GM12878 (cell line): Measurements from ENCODE around the gene SF3B2. TPM values are rescaled to one million over a fixed set of nuclear protein-coding genes. Genes with fewer than 3 reads are reported as not detected.

Source experiments
- BACH1 ChIP-seq: fragments of 450-650 bp; IDR thresholded peaks from 2 replicates; pipeline ENCODE4 v1.6.1; 2017; ENCODE audit warnings: mild to moderate bottlenecking, borderline replicate concordance
- BHLHE40 ChIP-seq, 2 experiments: fragments of 450-650 bp in 1 of 2; IDR thresholded peaks; 2 replicates each; pipeline ENCODE4 v1.6.1; 2011 to 2017; ENCODE audit warnings: low read depth in 2 of 2, borderline replicate concordance in 1 of 2, improper control_type of control experiment in 1 of 2, low read length in 1 of 2, mild to moderate bottlenecking in 1 of 2
- BMI1 ChIP-seq: fragments of 450-650 bp; IDR thresholded peaks from 2 replicates; pipeline ENCODE4 v1.6.1; 2016; ENCODE audit warnings: mild to moderate bottlenecking, moderate library complexity, borderline replicate concordance
- CBX3 ChIP-seq: fragments of 200-600 bp; sonication (generic); IDR thresholded peaks from 2 replicates; pipeline ENCODE4 v1.6.1; 2016; ENCODE audit warnings: low read depth, borderline replicate concordance
- CREM ChIP-seq: IDR thresholded peaks from 2 replicates; pipeline ENCODE4 v1.6.1; 2014; ENCODE audit warnings: antibody characterized with exemption, low read depth
- DPF2 ChIP-seq: fragments of 450-650 bp; IDR thresholded peaks from 2 replicates; pipeline ENCODE4 v1.6.1; 2017; ENCODE audit warnings: mild to moderate bottlenecking
- EZH2 ChIP-seq: IDR thresholded peaks from 2 replicates; pipeline ENCODE4 v1.6.1; 2012; ENCODE audit warnings: low read depth, mild to moderate bottlenecking, control low read depth, inconsistent platforms, low read length, borderline replicate concordance; ENCODE audit not compliant: control insufficient read depth
- HDAC2 ChIP-seq: fragments of 200-600 bp; sonication (generic); IDR thresholded peaks from 2 replicates; pipeline ENCODE4 v1.6.1; 2017
- IRF4 ChIP-seq: IDR thresholded peaks from 2 replicates; pipeline ENCODE4 v1.6.1; 2011; ENCODE audit warnings: low read depth, low read length
- KLF5 ChIP-seq: fragments of 450-650 bp; IDR thresholded peaks from 2 replicates; pipeline ENCODE4 v1.6.1; 2014; ENCODE audit warnings: mild to moderate bottlenecking; ENCODE audit not compliant: partially characterized antibody
- LARP7 ChIP-seq: fragments of 450-650 bp; IDR thresholded peaks from 2 replicates; pipeline ENCODE4 v1.6.1; 2017; ENCODE audit warnings: mild to moderate bottlenecking
- POLR2A ChIP-seq: IDR thresholded peaks from 2 replicates; pipeline ENCODE4 v1.6.1; 2011; ENCODE audit warnings: low read depth, mild to moderate bottlenecking, low read length
- RFX5 ChIP-seq: IDR thresholded peaks from 2 replicates; pipeline ENCODE4 v1.6.1; 2011; ENCODE audit warnings: low read depth, low read length, improper control_type of control experiment
- SIN3A ChIP-seq: IDR thresholded peaks from 2 replicates; pipeline ENCODE4 v1.6.1; 2012; ENCODE audit warnings: low read depth, low read length, improper control_type of control experiment
- SIX5 ChIP-seq: IDR thresholded peaks from 2 replicates; pipeline ENCODE4 v1.6.1; 2011; ENCODE audit warnings: mild to moderate bottlenecking, low read depth, low read length, moderate library complexity; ENCODE audit not compliant: severe bottlenecking
- SMARCA5 ChIP-seq: fragments of 450-650 bp; IDR thresholded peaks from 2 replicates; pipeline ENCODE4 v1.6.1; 2017; ENCODE audit warnings: mild to moderate bottlenecking
- SUPT20H ChIP-seq: IDR thresholded peaks from 2 replicates; pipeline ENCODE4 v1.6.1; 2011; ENCODE audit warnings: low read depth, mild to moderate bottlenecking, low read length, moderate library complexity, borderline replicate concordance; ENCODE audit not compliant: control insufficient read depth
- TBL1XR1 ChIP-seq: IDR thresholded peaks from 2 replicates; pipeline ENCODE4 v1.6.1; 2012; ENCODE audit warnings: low read depth, low read length, improper control_type of control experiment
- YBX1 ChIP-seq: fragments of 450-650 bp; IDR thresholded peaks from 2 replicates; pipeline ENCODE4 v1.6.1; 2016; ENCODE audit warnings: antibody characterized with exemption
- YY1 ChIP-seq: IDR thresholded peaks from 2 replicates; pipeline ENCODE4 v1.6.1; 2011; ENCODE audit warnings: low read depth, mild to moderate bottlenecking, low read length
- ZBED1 ChIP-seq: IDR thresholded peaks from 2 replicates; pipeline ENCODE4 v1.6.1; 2016; ENCODE audit warnings: borderline replicate concordance
- ZZZ3 ChIP-seq: IDR thresholded peaks from 2 replicates; pipeline ENCODE4 v1.6.1; 2011; ENCODE audit warnings: low read depth; ENCODE audit not compliant: control insufficient read depth, insufficient read length
- polyA plus RNA-seq, 11 experiments: library from polyadenylated mRNA; depleted of rRNA in 4 of 11; unstranded in 6 of 11; stranded (reverse) in 5 of 11; fragments of >200 nt; fragmentation: Nextera tagmentation in 4 of 11; fragmentation: Illumina TruSeq in 1 of 11; extraction: Ambion mirVana in 4 of 11; extraction: Trizol in 1 of 11; gene quantifications; 1 replicate in 1 of 11; 2 replicates in 10 of 11; pipeline versions ENCODE4 v1.2.1 to v1.2.3, GENCODE V29; 2011 to 2016; ENCODE audit warnings: inconsistent platforms in 2 of 11, missing spikeins in 2 of 11, low read depth in 1 of 11
- total RNA-seq, 4 experiments: library from RNA; depleted of rRNA in 3 of 4; stranded (reverse); fragments of >200 nt in 3 of 4; fragmentation: Illumina TruSeq in 1 of 4; extraction: Trizol in 1 of 4; gene quantifications; 2 replicates each; pipeline versions ENCODE4 v1.2.1 to v1.2.3, GENCODE V29; 2013 to 2021
- TF ChIP-seq, protein P1 (sequence below): IDR thresholded peaks from 2 replicates; pipeline ENCODE4 v1.6.1; 2011; ENCODE audit warnings: low read depth, low read length, improper control_type of control experiment, borderline replicate concordance
- TF ChIP-seq, protein P2 (sequence below): fragments of 450-650 bp; formaldehyde crosslinking; IDR thresholded peaks from 2 replicates; pipeline ENCODE4 v1.4.0; 2020; ENCODE audit warnings: mild to moderate bottlenecking, moderate library complexity
- TF ChIP-seq, protein P3 (sequence below): fragments of 450-650 bp; formaldehyde crosslinking; IDR thresholded peaks from 2 replicates; pipeline ENCODE4 v1.4.0; 2022; ENCODE audit warnings: mild to moderate bottlenecking, moderate library complexity

SF3B2 gene
- total and polyA plus RNA-seq, 10 of the 15 experiments (the other 5 are each of a cell fraction or from before 2014, with no cell fraction given): 56.3 to 245 (median 144) TPM

GRCh38 chr11:66112601-66113499, 60.7 kb downstream of the SF3B2 start (continued):
- TF ChIP-seq, protein P1, sequence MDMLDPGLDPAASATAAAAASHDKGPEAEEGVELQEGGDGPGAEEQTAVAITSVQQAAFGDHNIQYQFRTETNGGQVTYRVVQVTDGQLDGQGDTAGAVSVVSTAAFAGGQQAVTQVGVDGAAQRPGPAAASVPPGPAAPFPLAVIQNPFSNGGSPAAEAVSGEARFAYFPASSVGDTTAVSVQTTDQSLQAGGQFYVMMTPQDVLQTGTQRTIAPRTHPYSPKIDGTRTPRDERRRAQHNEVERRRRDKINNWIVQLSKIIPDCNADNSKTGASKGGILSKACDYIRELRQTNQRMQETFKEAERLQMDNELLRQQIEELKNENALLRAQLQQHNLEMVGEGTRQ: no peak
- peak; percentile 83; the same call in 1 of the 2 replicates for TF ChIP-seq IRF4
- TF ChIP-seq BMI1: peak; percentile 72
- TF ChIP-seq YBX1: no peak
- TF ChIP-seq SUPT20H: no peak
- TF ChIP-seq SIN3A: no peak
- TF ChIP-seq KLF5: no peak
- no peak for TF ChIP-seq BACH1
- no peak for TF ChIP-seq POLR2A
- TF ChIP-seq RFX5: no peak
- TF ChIP-seq CBX3: no peak
- peak; percentile 45; the same call in 1 of the 2 replicates for TF ChIP-seq CREM
- TF ChIP-seq ZZZ3: no peak
- TF ChIP-seq, protein P2, sequence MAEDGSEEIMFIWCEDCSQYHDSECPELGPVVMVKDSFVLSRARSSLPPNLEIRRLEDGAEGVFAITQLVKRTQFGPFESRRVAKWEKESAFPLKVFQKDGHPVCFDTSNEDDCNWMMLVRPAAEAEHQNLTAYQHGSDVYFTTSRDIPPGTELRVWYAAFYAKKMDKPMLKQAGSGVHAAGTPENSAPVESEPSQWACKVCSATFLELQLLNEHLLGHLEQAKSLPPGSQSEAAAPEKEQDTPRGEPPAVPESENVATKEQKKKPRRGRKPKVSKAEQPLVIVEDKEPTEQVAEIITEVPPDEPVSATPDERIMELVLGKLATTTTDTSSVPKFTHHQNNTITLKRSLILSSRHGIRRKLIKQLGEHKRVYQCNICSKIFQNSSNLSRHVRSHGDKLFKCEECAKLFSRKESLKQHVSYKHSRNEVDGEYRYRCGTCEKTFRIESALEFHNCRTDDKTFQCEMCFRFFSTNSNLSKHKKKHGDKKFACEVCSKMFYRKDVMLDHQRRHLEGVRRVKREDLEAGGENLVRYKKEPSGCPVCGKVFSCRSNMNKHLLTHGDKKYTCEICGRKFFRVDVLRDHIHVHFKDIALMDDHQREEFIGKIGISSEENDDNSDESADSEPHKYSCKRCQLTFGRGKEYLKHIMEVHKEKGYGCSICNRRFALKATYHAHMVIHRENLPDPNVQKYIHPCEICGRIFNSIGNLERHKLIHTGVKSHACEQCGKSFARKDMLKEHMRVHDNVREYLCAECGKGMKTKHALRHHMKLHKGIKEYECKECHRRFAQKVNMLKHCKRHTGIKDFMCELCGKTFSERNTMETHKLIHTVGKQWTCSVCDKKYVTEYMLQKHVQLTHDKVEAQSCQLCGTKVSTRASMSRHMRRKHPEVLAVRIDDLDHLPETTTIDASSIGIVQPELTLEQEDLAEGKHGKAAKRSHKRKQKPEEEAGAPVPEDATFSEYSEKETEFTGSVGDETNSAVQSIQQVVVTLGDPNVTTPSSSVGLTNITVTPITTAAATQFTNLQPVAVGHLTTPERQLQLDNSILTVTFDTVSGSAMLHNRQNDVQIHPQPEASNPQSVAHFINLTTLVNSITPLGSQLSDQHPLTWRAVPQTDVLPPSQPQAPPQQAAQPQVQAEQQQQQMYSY (CRISPR knock-in tag): no peak
- no peak for TF ChIP-seq EZH2
- peak in 1 of 2 experiments; percentile 22; a peak in 1 of 4 replicates for TF ChIP-seq BHLHE40 (IDR thresholded peaks at IDR 0.05; ENCODE audit: borderline replicate concordance in 1 of 2, low read depth in 2 of 2, low read length in 1 of 2)
- no peak for TF ChIP-seq YY1
- TF ChIP-seq SMARCA5: no peak
- no peak for TF ChIP-seq HDAC2
- TF ChIP-seq DPF2: peak; percentile 79
- peak; percentile 24; the same call in 1 of the 2 replicates for TF ChIP-seq TBL1XR1
- TF ChIP-seq ZBED1: no peak
- no peak for TF ChIP-seq LARP7
- TF ChIP-seq, protein P3, sequence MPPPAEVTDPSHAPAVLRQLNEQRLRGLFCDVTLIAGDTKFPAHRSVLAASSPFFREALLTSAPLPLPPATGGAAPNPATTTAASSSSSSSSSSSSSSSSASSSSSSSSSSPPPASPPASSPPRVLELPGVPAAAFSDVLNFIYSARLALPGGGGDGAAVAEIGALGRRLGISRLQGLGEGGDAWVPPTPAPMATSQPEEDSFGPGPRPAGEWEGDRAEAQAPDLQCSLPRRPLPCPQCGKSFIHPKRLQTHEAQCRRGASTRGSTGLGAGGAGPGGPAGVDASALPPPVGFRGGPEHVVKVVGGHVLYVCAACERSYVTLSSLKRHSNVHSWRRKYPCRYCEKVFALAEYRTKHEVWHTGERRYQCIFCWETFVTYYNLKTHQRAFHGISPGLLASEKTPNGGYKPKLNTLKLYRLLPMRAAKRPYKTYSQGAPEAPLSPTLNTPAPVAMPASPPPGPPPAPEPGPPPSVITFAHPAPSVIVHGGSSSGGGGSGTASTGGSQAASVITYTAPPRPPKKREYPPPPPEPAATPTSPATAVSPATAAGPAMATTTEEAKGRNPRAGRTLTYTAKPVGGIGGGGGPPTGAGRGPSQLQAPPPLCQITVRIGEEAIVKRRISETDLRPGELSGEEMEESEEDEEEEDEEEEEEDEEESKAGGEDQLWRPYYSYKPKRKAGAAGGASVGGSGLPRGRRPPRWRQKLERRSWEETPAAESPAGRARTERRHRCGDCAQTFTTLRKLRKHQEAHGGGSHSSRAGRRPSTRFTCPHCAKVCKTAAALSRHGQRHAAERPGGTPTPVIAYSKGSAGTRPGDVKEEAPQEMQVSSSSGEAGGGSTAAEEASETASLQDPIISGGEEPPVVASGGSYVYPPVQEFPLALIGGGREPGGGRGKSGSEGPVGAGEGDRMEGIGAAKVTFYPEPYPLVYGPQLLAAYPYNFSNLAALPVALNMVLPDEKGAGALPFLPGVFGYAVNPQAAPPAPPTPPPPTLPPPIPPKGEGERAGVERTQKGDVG: no peak
- no peak for TF ChIP-seq SIX5
